Neural progenitor cell (in vitro differentiated cells): ENCODE results near the gene MAML3.

Source experiments
- CTCF ChIP-seq: fragments of 200-600 bp; sonication (generic); IDR thresholded peaks from 2 replicates; pipeline ENCODE4 v1.5.1; 2017; ENCODE audit warnings: antibody characterized with exemption, mild to moderate bottlenecking
- EZH2 ChIP-seq: fragments of 200-600 bp; sonication (generic); IDR thresholded peaks from 2 replicates; pipeline ENCODE4 v1.6.1; 2017; ENCODE audit warnings: antibody characterized with exemption, mild to moderate bottlenecking, moderate library complexity
- EZH2phosphoT487 ChIP-seq: fragments of 200-600 bp; sonication (generic); IDR thresholded peaks from 2 replicates; pipeline ENCODE4 v1.6.1; 2017; ENCODE audit warnings: antibody characterized with exemption

- TF ChIP-seq EZH2 (no peak), CTCF (no peak), EZH2phosphoT487 (no peak)
These were observed 477.6 kb downstream of the MAML3 start for GRCh38 chr4:139676365-139676764.
